CD14-positive monocyte (primary cell): ENCODE data around the gene DNAJC6. TPM values are rescaled to one million over a fixed set of nuclear protein-coding genes. Genes with fewer than 3 reads are reported as not detected.

ENCODE experiments used
- DNase-seq, 3 donors: peaks; one replicate each; pipeline ENCODE4 v3.0.0-alpha.2; 2011 to 2022
- H2AFZ ChIP-seq: 2 replicates; pipeline ENCODE4 v1.6.0; 2012; ENCODE audit warnings: mild to moderate bottlenecking, low read depth, low read length, inconsistent platforms; ENCODE audit not compliant: insufficient read depth, poor library complexity, severe bottlenecking
- H3K27ac ChIP-seq, 2 donors: 1 replicate in 1 of 2; 2 replicates in 1 of 2; pipeline ENCODE4 v1.5.1; 2012 to 2013; ENCODE audit warnings: low read length in 2 of 2, control low read depth in 1 of 2, inconsistent platforms in 1 of 2, low read depth in 1 of 2, mild to moderate bottlenecking in 1 of 2
- H3K27me3 ChIP-seq, 2 donors: one replicate each; pipeline versions ENCODE4 v1.6.0 to v1.6.1; 2011 to 2013; ENCODE audit warnings: low read length in 2 of 2; ENCODE audit not compliant: control insufficient read depth in 2 of 2, insufficient read depth in 2 of 2
- H3K36me3 ChIP-seq, 2 donors: replicated peaks in 1 of 2; 1 replicate in 1 of 2; 2 replicates in 1 of 2; pipeline versions ENCODE4 v1.5.1 to v1.6.1; 2012 to 2013; ENCODE audit warnings: low read length in 2 of 2, control low read depth in 1 of 2, inconsistent platforms in 1 of 2, mild to moderate bottlenecking in 1 of 2; ENCODE audit not compliant: insufficient read depth in 2 of 2, control insufficient read depth in 1 of 2
- H3K4me1 ChIP-seq, 2 donors: 1 replicate in 1 of 2; 2 replicates in 1 of 2; pipeline versions ENCODE4 v1.5.1 to v1.6.1; 2012 to 2013; ENCODE audit warnings: low read length in 2 of 2, control low read depth in 1 of 2, inconsistent platforms in 1 of 2, mild to moderate bottlenecking in 1 of 2, moderate library complexity in 1 of 2; ENCODE audit not compliant: insufficient read depth in 2 of 2, control insufficient read depth in 1 of 2
- H3K4me2 ChIP-seq: replicated peaks from 2 replicates; pipeline ENCODE3; 2012; ENCODE audit warnings: low read length, moderate library complexity, mild to moderate bottlenecking; ENCODE audit not compliant: poor library complexity, severe bottlenecking; ENCODE audit errors: extremely low read depth
- H3K4me3 ChIP-seq, 3 experiments: fragments of 200-600 bp in 1 of 3; sonication (generic) in 1 of 3; replicated peaks in 1 of 3; 1 replicate in 2 of 3; 2 replicates in 1 of 3; pipeline ENCODE4 v1.5.1; 2011 to 2013; ENCODE audit warnings: low read length in 3 of 3, mild to moderate bottlenecking in 3 of 3, control low read depth in 2 of 3, low read depth in 2 of 3, inconsistent platforms in 1 of 3, moderate library complexity in 1 of 3
- H3K79me2 ChIP-seq: 2 replicates; pipeline ENCODE4 v1.6.0; 2012; ENCODE audit warnings: mild to moderate bottlenecking, control low read depth, inconsistent platforms, low read length, moderate library complexity; ENCODE audit not compliant: insufficient read depth
- H3K9ac ChIP-seq: 2 replicates; pipeline ENCODE4 v1.6.0; 2017; ENCODE audit warnings: low read length, mild to moderate bottlenecking; ENCODE audit not compliant: insufficient read depth, poor library complexity, severe bottlenecking
- H3K9me3 ChIP-seq, 2 donors: replicated peaks in 1 of 2; 1 replicate in 1 of 2; 2 replicates in 1 of 2; pipeline versions ENCODE4 v1.5.1 to v1.6.1; 2012 to 2013; ENCODE audit warnings: low read length in 2 of 2, control low read depth in 1 of 2; ENCODE audit not compliant: control insufficient read depth in 1 of 2, insufficient read depth in 1 of 2
- H4K20me1 ChIP-seq: 2 replicates; pipeline ENCODE4 v1.6.0; 2012; ENCODE audit warnings: mild to moderate bottlenecking, low read length, control low read depth, moderate library complexity; ENCODE audit not compliant: insufficient read depth
- H3K27ac Mint-ChIP-seq, 7 donors: one replicate each; pipeline ENCODE4 v1.8.0; 2020; ENCODE audit warnings: mild to moderate bottlenecking in 7 of 7, mixed read lengths in 7 of 7, moderate library complexity in 6 of 7, inconsistent platforms in 2 of 7
- H3K27me3 Mint-ChIP-seq, 3 donors: one replicate each; pipeline ENCODE4 v1.8.0; 2021 to 2022; ENCODE audit warnings: low read depth in 3 of 3, mild to moderate bottlenecking in 3 of 3, mixed read lengths in 3 of 3, moderate library complexity in 3 of 3, inconsistent platforms in 1 of 3
- H3K36me3 Mint-ChIP-seq, 2 donors: one replicate each; pipeline ENCODE4 v1.8.0; 2020; ENCODE audit warnings: mixed read lengths in 2 of 2, inconsistent platforms in 1 of 2, mild to moderate bottlenecking in 1 of 2
- H3K4me1 Mint-ChIP-seq: one replicate; pipeline ENCODE4 v1.8.0; 2020; ENCODE audit warnings: mild to moderate bottlenecking, mixed read lengths
- H3K4me3 Mint-ChIP-seq, 2 donors: one replicate each; pipeline ENCODE4 v1.8.0; 2020; ENCODE audit warnings: mild to moderate bottlenecking in 2 of 2, mixed read lengths in 2 of 2, moderate library complexity in 1 of 2
- H3K9me3 Mint-ChIP-seq, 7 donors: one replicate each; pipeline ENCODE4 v1.8.0; 2020 to 2022; ENCODE audit warnings: mixed read lengths in 7 of 7, mild to moderate bottlenecking in 6 of 7, moderate library complexity in 6 of 7, inconsistent platforms in 2 of 7
- WGBS: methylation state at CpG from one replicate; pipeline ENCODE4 v1.1.5; 2013; ENCODE audit warnings: missing lambda C conversion rate; ENCODE audit not compliant: insufficient coverage; 5-methylcytosine and 5-hydroxymethylcytosine counted together
- intact Hi-C, 2 donors: fragments of 100-400 bp; cut with micrococcal nuclease; formaldehyde crosslinking; loops; one replicate each; pipeline versions ENCODE4 v1.15.0 to v1.15.1; 2023
- polyA plus RNA-seq, 3 donors: library from polyadenylated mRNA; depleted of rRNA in 1 of 3; unstranded in 2 of 3; stranded (reverse) in 1 of 3; fragments of 300-500 nt in 2 of 3; fragments of >200 nt in 1 of 3; fragmentation: Illumina TruSeq in 2 of 3; gene quantifications; 1 replicate in 2 of 3; 2 replicates in 1 of 3; pipeline ENCODE4 v1.2.3, GENCODE V29; 2012 to 2021
- TF ChIP-seq, protein P1 (sequence below): fragments of 200-600 bp; IDR thresholded peaks from one replicate; pipeline ENCODE4 v1.8.0; 2022; ENCODE audit warnings: antibody characterized with exemption, mild to moderate bottlenecking

Gene DNAJC6
- polyA plus RNA-seq, 3 donors, result 0.05 TPM; not detected in 2

GRCh38 chr1:65267271-65267670, 42.1 kb upstream of the DNAJC6 start:
- Histone ChIP-seq H3K36me3 (no peaks in the 10 kb centered on the region), H3K4me2 (no peak overlapping the region), H3K9ac (no peak overlapping the region), H3K27me3 (peaks cover 12 to 31% of the 10 kb centered on the region in 2 donors), H3K4me3 (no peak overlapping the region), H4K20me1 (no peaks in the 10 kb centered on the region), H3K9me3 (no peaks in the 10 kb centered on the region), H3K79me2 (no peaks in the 10 kb centered on the region), H3K4me1 (peaks cover 17 to 22% of the 10 kb centered on the region in 2 donors), H2AFZ (no peak overlapping the region), H3K27ac (no peak overlapping the region)
- intact Hi-C loops, result no loop called here
- Mint-ChIP-seq H3K27me3 (peaks cover 18 to 37% (median 30%) of the 10 kb centered on the region in 3 donors), H3K4me1 (peaks cover 22% of the 10 kb centered on the region), H3K9me3 (peaks cover 0 to 2% (median 0%) of the 10 kb centered on the region in 7 donors), H3K27ac (no peak overlapping the region), H3K4me3 (no peak overlapping the region), H3K36me3 (peaks cover 0 to 5% of the 10 kb centered on the region in 2 donors)
- TF ChIP-seq, protein P1, sequence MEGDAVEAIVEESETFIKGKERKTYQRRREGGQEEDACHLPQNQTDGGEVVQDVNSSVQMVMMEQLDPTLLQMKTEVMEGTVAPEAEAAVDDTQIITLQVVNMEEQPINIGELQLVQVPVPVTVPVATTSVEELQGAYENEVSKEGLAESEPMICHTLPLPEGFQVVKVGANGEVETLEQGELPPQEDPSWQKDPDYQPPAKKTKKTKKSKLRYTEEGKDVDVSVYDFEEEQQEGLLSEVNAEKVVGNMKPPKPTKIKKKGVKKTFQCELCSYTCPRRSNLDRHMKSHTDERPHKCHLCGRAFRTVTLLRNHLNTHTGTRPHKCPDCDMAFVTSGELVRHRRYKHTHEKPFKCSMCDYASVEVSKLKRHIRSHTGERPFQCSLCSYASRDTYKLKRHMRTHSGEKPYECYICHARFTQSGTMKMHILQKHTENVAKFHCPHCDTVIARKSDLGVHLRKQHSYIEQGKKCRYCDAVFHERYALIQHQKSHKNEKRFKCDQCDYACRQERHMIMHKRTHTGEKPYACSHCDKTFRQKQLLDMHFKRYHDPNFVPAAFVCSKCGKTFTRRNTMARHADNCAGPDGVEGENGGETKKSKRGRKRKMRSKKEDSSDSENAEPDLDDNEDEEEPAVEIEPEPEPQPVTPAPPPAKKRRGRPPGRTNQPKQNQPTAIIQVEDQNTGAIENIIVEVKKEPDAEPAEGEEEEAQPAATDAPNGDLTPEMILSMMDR, result no peak
- no peak for DNase-seq
- 80% methylated on average over 1 of the region's 4 CpGs for WGBS

GRCh38 chr1:65267683-65268082, 41.7 kb upstream of the DNAJC6 start:
- WGBS, result no CpG with 5 or more reads among the region's 1 CpG
- DNase-seq, result no peak
- TF ChIP-seq, protein P1, result no peak
- H3K4me1 ChIP-seq, result peaks cover 17 to 22% of the 10 kb centered on the region in 2 donors
- no peak overlapping the region for H3K27ac ChIP-seq
- H3K9ac ChIP-seq, result no peak overlapping the region
- H3K4me3 Mint-ChIP-seq, result no peak overlapping the region
- no peak overlapping the region for H3K27ac Mint-ChIP-seq
- H3K9me3 Mint-ChIP-seq, result peaks cover 0 to 2% (median 0%) of the 10 kb centered on the region in 7 donors
- peaks cover 12 to 31% of the 10 kb centered on the region in 2 donors for H3K27me3 ChIP-seq
- peaks cover 0 to 5% of the 10 kb centered on the region in 2 donors for H3K36me3 Mint-ChIP-seq
- no peaks in the 10 kb centered on the region for H3K36me3 ChIP-seq
- no peak overlapping the region for H3K4me2 ChIP-seq
- H3K9me3 ChIP-seq, result no peaks in the 10 kb centered on the region
- intact Hi-C loops, result no loop called here
- H4K20me1 ChIP-seq, result no peaks in the 10 kb centered on the region
- H3K27me3 Mint-ChIP-seq, result peaks cover 16 to 37% (median 30%) of the 10 kb centered on the region in 3 donors
- no peaks in the 10 kb centered on the region for H3K79me2 ChIP-seq
- peaks cover 22% of the 10 kb centered on the region for H3K4me1 Mint-ChIP-seq
- H3K4me3 ChIP-seq, result no peak overlapping the region
- H2AFZ ChIP-seq, result no peak overlapping the region
